A673 (cell line): ENCODE measurements around the gene PRPF38A. TPM values are rescaled to one million over a fixed set of nuclear protein-coding genes. Genes with fewer than 3 reads are reported as not detected.

Experiments
- BruUV-seq: library from RNA; stranded (reverse); fragments of 400-500 nt; replicated peaks from 2 replicates; lab custom pipeline; 2021; lab: Mats Ljungman, UMichigan
- CTCF ChIA-PET: fragments of 300-600 bp; sonication (Branson Sonifier 250); formaldehyde crosslinking; loops from one replicate; lab custom pipeline; 2022; ENCODE audit warnings: antibody characterized with exemption; lab: Charles Lee
- POLR2A ChIA-PET: fragments of 300-600 bp; sonication (Branson Sonifier 250); formaldehyde crosslinking; loops from one replicate; lab custom pipeline; 2022; ENCODE audit warnings: antibody characterized with exemption; ENCODE audit not compliant: low non-redundant PET; lab: Charles Lee
- DNase-seq: peaks from one replicate; pipeline ENCODE4 v3.0.0-alpha.2; 2015; ENCODE audit warnings: low spot score
- H3K27ac ChIP-seq: fragments of 200-600 bp; sonication (generic); 2 replicates; pipeline ENCODE4 v1.5.1; 2016; ENCODE audit warnings: mixed run types, low read depth, mild to moderate bottlenecking, mixed read lengths, antibody characterized with exemption, low read length; ENCODE audit not compliant: poor library complexity, severe bottlenecking
- H3K27me3 ChIP-seq: fragments of 200-600 bp; sonication (generic); replicated peaks from 2 replicates; pipeline ENCODE4 v1.6.1; 2017; ENCODE audit warnings: mixed run types, low read depth, mild to moderate bottlenecking, mixed read lengths, antibody characterized with exemption, low read length; ENCODE audit not compliant: insufficient read depth, poor library complexity
- H3K36me3 ChIP-seq: fragments of 200-600 bp; sonication (generic); 2 replicates; pipeline ENCODE4 v1.6.1; 2016; ENCODE audit warnings: mixed run types, mild to moderate bottlenecking, mixed read lengths, antibody characterized with exemption, low read length; ENCODE audit not compliant: insufficient read depth, poor library complexity, severe bottlenecking
- H3K4me1 ChIP-seq: fragments of 200-600 bp; sonication (generic); 2 replicates; pipeline ENCODE4 v1.6.1; 2017; ENCODE audit warnings: mixed run types, mild to moderate bottlenecking, mixed read lengths, antibody characterized with exemption, low read length; ENCODE audit not compliant: insufficient read depth, poor library complexity, severe bottlenecking
- H3K4me3 ChIP-seq: fragments of 200-600 bp; sonication (generic); 2 replicates; pipeline ENCODE4 v1.5.1; 2016; ENCODE audit warnings: low read depth, mixed run types, mild to moderate bottlenecking, mixed read lengths, low read length; ENCODE audit not compliant: poor library complexity, severe bottlenecking
- H3K9me3 ChIP-seq: fragments of 200-600 bp; sonication (generic); 2 replicates; pipeline ENCODE4 v1.6.1; 2016; ENCODE audit warnings: mixed run types, low read depth, mild to moderate bottlenecking, mixed read lengths, antibody characterized with exemption, low read length; ENCODE audit not compliant: poor library complexity, severe bottlenecking
- EZH2 ChIP-seq: fragments of 200-600 bp; sonication (generic); IDR thresholded peaks from 2 replicates; pipeline ENCODE4 v1.6.1; 2017; ENCODE audit warnings: borderline replicate concordance, low read depth, mild to moderate bottlenecking, mixed read lengths, antibody characterized with exemption, low read length; ENCODE audit not compliant: poor library complexity, severe bottlenecking
- intact Hi-C: fragments of 100-400 bp; cut with micrococcal nuclease; formaldehyde crosslinking; loops from one replicate; pipeline ENCODE4 v1.10.0; 2022; ENCODE audit not compliant: unreplicated experiment
- total RNA-seq: library from RNA; stranded (reverse); gene quantifications from 2 replicates; pipeline ENCODE4 v1.2.3, GENCODE V29; 2021
- TF ChIP-seq, protein P1 (sequence below): fragments of 300-800, 200-600 bp; sonication (generic); conservative IDR thresholded peaks from 2 replicates; pipeline ENCODE4 v1.5.1; 2017; ENCODE audit warnings: low read depth, mild to moderate bottlenecking, antibody characterized with exemption, low read length, moderate library complexity, mixed read lengths

PRPF38A gene
- total RNA-seq, 1 experiment from 2014 or later, result 95.7 TPM

DNA sequence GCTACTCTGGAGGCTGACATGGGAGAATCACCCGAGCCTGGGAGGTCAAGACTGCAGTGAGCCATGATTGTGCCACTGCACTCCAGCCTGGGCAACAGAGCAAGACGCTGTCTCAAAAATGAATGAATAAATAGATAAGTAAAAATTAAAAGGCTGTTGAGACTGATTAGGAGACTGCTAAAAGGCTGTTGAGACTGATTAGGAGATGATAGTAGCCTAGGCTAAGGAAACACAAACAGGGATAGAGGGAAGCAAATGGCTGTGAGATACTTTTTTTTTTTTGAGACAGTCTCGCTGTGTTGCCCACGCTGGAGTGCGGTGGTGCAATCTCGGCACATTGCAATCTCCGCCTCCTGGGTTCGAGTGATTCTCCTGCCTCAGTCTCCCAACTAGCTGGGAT lies 28.4 kb downstream of the PRPF38A start:
- H3K27me3 ChIP-seq, result no peaks in the 10 kb centered on the region
- DNase-seq, result no peak
- peaks cover 24% of the 10 kb centered on the region for H3K36me3 ChIP-seq
- intact Hi-C loops, result no loop called here
- H3K27ac ChIP-seq, result no peak overlapping the region
- ChIA-PET POLR2A (no interaction called here), CTCF (no interaction called here)
- BruUV-seq, result no TSS peak
- H3K4me3 ChIP-seq, result no peak overlapping the region
- H3K9me3 ChIP-seq, result no peaks in the 10 kb centered on the region
- TF ChIP-seq, protein P1, sequence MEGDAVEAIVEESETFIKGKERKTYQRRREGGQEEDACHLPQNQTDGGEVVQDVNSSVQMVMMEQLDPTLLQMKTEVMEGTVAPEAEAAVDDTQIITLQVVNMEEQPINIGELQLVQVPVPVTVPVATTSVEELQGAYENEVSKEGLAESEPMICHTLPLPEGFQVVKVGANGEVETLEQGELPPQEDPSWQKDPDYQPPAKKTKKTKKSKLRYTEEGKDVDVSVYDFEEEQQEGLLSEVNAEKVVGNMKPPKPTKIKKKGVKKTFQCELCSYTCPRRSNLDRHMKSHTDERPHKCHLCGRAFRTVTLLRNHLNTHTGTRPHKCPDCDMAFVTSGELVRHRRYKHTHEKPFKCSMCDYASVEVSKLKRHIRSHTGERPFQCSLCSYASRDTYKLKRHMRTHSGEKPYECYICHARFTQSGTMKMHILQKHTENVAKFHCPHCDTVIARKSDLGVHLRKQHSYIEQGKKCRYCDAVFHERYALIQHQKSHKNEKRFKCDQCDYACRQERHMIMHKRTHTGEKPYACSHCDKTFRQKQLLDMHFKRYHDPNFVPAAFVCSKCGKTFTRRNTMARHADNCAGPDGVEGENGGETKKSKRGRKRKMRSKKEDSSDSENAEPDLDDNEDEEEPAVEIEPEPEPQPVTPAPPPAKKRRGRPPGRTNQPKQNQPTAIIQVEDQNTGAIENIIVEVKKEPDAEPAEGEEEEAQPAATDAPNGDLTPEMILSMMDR, result no peak
- TF ChIP-seq EZH2, result no peak
- H3K4me1 ChIP-seq, result no peaks in the 10 kb centered on the region

- peaks cover 24% of the 10 kb centered on the region for H3K36me3 ChIP-seq
Measured at GRCh38 chr1:52435211-52435610, 30.8 kb downstream of the PRPF38A start.

DNA sequence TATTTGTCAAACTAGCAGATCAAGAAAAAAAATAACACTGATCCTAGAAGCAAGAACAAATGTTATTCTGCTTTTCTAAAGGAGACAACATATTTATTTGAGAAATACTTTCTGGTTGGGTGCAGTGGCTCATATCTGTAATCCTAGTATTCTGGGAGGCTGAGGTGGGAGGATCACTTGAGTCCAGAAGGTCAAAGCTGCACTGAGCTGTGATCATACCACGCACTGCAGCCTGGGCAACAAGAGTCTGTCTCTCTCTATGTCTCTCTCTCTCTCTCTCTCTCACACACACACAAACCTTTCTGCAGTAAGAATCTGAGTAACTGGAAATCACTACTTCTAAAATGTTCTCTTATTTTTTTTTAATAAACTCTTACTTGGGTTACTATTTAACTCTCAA lies 31.2 kb downstream of the PRPF38A start:
- H3K27me3 ChIP-seq, result no peaks in the 10 kb centered on the region
- peaks cover 22% of the 10 kb centered on the region for H3K36me3 ChIP-seq
- no TSS peak for BruUV-seq
- intact Hi-C loops, result no loop called here
- no peaks in the 10 kb centered on the region for H3K9me3 ChIP-seq
- H3K27ac ChIP-seq, result no peak overlapping the region
- ChIA-PET POLR2A (no interaction called here), CTCF (no interaction called here)
- H3K4me1 ChIP-seq, result no peaks in the 10 kb centered on the region
- no peak for TF ChIP-seq EZH2
- TF ChIP-seq, protein P1, result no peak
- H3K4me3 ChIP-seq, result no peak overlapping the region
- DNase-seq, result no peak

More at GRCh38 chr1:52435211-52435610, 30.8 kb downstream of the PRPF38A start:
- H3K4me3 ChIP-seq, result no peak overlapping the region
- no peak overlapping the region for H3K27ac ChIP-seq
- ChIA-PET POLR2A (no interaction called here), CTCF (no interaction called here)
- no peaks in the 10 kb centered on the region for H3K9me3 ChIP-seq
- DNase-seq, result no peak
- TF ChIP-seq EZH2, result no peak
- TF ChIP-seq, protein P1, result no peak
- H3K27me3 ChIP-seq, result no peaks in the 10 kb centered on the region
- BruUV-seq, result no TSS peak
- intact Hi-C loops, result no loop called here
- H3K4me1 ChIP-seq, result no peaks in the 10 kb centered on the region
